ENCODE measurements around the gene ATXN1. TPM values are rescaled to one million over a fixed set of nuclear protein-coding genes. Genes with fewer than 3 reads are reported as not detected.

Gene ATXN1
- polyA plus RNA-seq, 1 of the 3 experiments (the other 2 are of a cell fraction): 7.9 TPM

- TF ChIP-seq, protein P1, sequence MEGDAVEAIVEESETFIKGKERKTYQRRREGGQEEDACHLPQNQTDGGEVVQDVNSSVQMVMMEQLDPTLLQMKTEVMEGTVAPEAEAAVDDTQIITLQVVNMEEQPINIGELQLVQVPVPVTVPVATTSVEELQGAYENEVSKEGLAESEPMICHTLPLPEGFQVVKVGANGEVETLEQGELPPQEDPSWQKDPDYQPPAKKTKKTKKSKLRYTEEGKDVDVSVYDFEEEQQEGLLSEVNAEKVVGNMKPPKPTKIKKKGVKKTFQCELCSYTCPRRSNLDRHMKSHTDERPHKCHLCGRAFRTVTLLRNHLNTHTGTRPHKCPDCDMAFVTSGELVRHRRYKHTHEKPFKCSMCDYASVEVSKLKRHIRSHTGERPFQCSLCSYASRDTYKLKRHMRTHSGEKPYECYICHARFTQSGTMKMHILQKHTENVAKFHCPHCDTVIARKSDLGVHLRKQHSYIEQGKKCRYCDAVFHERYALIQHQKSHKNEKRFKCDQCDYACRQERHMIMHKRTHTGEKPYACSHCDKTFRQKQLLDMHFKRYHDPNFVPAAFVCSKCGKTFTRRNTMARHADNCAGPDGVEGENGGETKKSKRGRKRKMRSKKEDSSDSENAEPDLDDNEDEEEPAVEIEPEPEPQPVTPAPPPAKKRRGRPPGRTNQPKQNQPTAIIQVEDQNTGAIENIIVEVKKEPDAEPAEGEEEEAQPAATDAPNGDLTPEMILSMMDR (IDR thresholded peaks at IDR 0.05): no peak
- no peak for TF ChIP-seq EP300 (IDR thresholded peaks at IDR 0.05; ENCODE audit: borderline replicate concordance in 1 of 2, low read depth in 1 of 2, low read length in 1 of 2)
- no peak for TF ChIP-seq FOXJ3 (CRISPR knock-in tag; IDR thresholded peaks at IDR 0.05)
Measured at GRCh38 chr6:16472349-16473069, 288.8 kb downstream of the ATXN1 start (continued).

GRCh38 chr6:16471910-16472297 is 289.4 kb downstream of the ATXN1 start:
- no peaks in the 10 kb centered on the region for H3K9me3 ChIP-seq
- H3K4me2 ChIP-seq: no peak overlapping the region
- no peak overlapping the region for H2AFZ ChIP-seq (ENCODE audit: low read depth)
- ChIA-PET CTCF (interaction anchor here (1.0 to 1.5 kb wide), 2 partner anchors 63 to 140 kb away, joined by 3 to 4 read pairs; no protein-coding TSS in a partner anchor), POLR2A (no interaction called here)
- peaks cover 6% of the 10 kb centered on the region for H3F3A ChIP-seq (replicated peaks; ENCODE audit: insufficient read depth)
- no peak for DNase-seq
- peaks cover 16% of the 10 kb centered on the region; the same call in 1 of the 2 replicates for H3K79me2 ChIP-seq (ENCODE audit: insufficient read depth)
- no peak overlapping the region for H3K4me3 ChIP-seq (ENCODE audit: low read depth in 2 of 2, low read length in 1 of 2)
- peaks cover 0 to 21% of the 10 kb centered on the region in 2 experiments; a peak in 2 of 4 replicates for H3K4me1 ChIP-seq (ENCODE audit: control insufficient read depth in 1 of 2, insufficient read depth in 2 of 2, low read depth in 1 of 2, low read length in 1 of 2)
- no peaks in the 10 kb centered on the region for H3K9me2 ChIP-seq
- no peak overlapping the region for H3K9ac ChIP-seq
- H3K27ac ChIP-seq (ENCODE audit: low read depth in 2 of 2, low read length in 1 of 2): no peak overlapping the region
- H3K27me3 ChIP-seq (ENCODE audit: insufficient read depth): no peaks in the 10 kb centered on the region
- TF ChIP-seq, protein P2, sequence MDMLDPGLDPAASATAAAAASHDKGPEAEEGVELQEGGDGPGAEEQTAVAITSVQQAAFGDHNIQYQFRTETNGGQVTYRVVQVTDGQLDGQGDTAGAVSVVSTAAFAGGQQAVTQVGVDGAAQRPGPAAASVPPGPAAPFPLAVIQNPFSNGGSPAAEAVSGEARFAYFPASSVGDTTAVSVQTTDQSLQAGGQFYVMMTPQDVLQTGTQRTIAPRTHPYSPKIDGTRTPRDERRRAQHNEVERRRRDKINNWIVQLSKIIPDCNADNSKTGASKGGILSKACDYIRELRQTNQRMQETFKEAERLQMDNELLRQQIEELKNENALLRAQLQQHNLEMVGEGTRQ (IDR thresholded peaks at IDR 0.05; ENCODE audit: borderline replicate concordance, low read depth, low read length): no peak
- TF ChIP-seq CHD2 (IDR thresholded peaks at IDR 0.05; ENCODE audit: low read length, partially characterized antibody) (no peak), RXRA (IDR thresholded peaks at IDR 0.05; ENCODE audit: borderline replicate concordance, low read depth) (no peak), IRF3 (IDR thresholded peaks at IDR 0.05; ENCODE audit: low read depth, low read length) (no peak), TCF12 (IDR thresholded peaks at IDR 0.05) (no peak), RCOR1 (IDR thresholded peaks at IDR 0.05; ENCODE audit: low read length) (no peak), GABPA (IDR thresholded peaks at IDR 0.05; ENCODE audit: low read depth) (no peak), TAF1 (IDR thresholded peaks at IDR 0.05; ENCODE audit: borderline replicate concordance, low read depth, low read length) (no peak), SIN3A (IDR thresholded peaks at IDR 0.05; ENCODE audit: borderline replicate concordance, low read depth, low read length) (no peak), FOXM1 (IDR thresholded peaks at IDR 0.05; ENCODE audit: low read depth) (no peak), FOSL2 (IDR thresholded peaks at IDR 0.05; ENCODE audit: borderline replicate concordance, low read depth) (no peak), RFX5 (IDR thresholded peaks at IDR 0.05; ENCODE audit: low read length) (no peak), MXI1 (IDR thresholded peaks at IDR 0.05; ENCODE audit: low read depth, low read length) (no peak), RAD21 (IDR thresholded peaks at IDR 0.05; ENCODE audit: low read length) (no peak), NRF1 (IDR thresholded peaks at IDR 0.05; ENCODE audit: low read depth, low read length) (no peak)
- TF ChIP-seq, protein P1 (IDR thresholded peaks at IDR 0.05): no peak
- TF ChIP-seq, protein P3, sequence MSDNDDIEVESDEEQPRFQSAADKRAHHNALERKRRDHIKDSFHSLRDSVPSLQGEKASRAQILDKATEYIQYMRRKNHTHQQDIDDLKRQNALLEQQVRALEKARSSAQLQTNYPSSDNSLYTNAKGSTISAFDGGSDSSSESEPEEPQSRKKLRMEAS (IDR thresholded peaks at IDR 0.05; ENCODE audit: low read depth): no peak
- no peaks in the 10 kb centered on the region for H4K20me1 ChIP-seq (ENCODE audit: insufficient read depth)
- WGBS (ENCODE audit: low lambda C conversion rate): 90% methylated on average over 3 of the region's 3 CpGs
- H3K36me3 ChIP-seq (replicated peaks in 1 of 2; ENCODE audit: control insufficient read depth in 1 of 2, insufficient read depth in 2 of 2, low read length in 1 of 2): peaks cover 0 to 22% of the 10 kb centered on the region in 2 experiments

Data from SK-N-SH (cell line).